A549 (cell line): Measurements from ENCODE around the gene CCDC171.

ENCODE experiments used
- CTCF ChIP-seq: fragments of >200 bp; sonication (Bioruptor Twin); formaldehyde crosslinking; IDR thresholded peaks from 3 replicates; pipeline ENCODE4 v1.5.1; 2016
- SMC3 ChIP-seq: fragments of >200 bp; sonication (Bioruptor Twin); formaldehyde crosslinking; IDR thresholded peaks from 3 replicates; pipeline ENCODE4 v1.6.1; 2018; ENCODE audit warnings: inconsistent platforms

- no peak for TF ChIP-seq SMC3
- TF ChIP-seq CTCF = no peak
These were observed 154.2 kb downstream of the CCDC171 start for GRCh38 chr9:15707000-15707399.
